Activated CD4-positive, alpha-beta T cell treated with anti-CD3 and anti-CD28 coated beads, Interleukin-2, amount 10 ng/mL, durations not matched to agents 7 days and 5 days (primary cell): ENCODE measurements around the gene RASA3. TPM values are rescaled to one million over a fixed set of nuclear protein-coding genes. Genes with fewer than 3 reads are reported as not detected.

ENCODE experiments used
- CTCF ChIA-PET: fragments of 350-600 bp; sonication (Branson Sonifier 250); formaldehyde crosslinking; loops from one replicate; lab custom pipeline; 2021; ENCODE audit warnings: antibody characterized with exemption; lab: Charles Lee
- POLR2A ChIA-PET: fragments of 350-600 bp; sonication (Branson Sonifier 250); formaldehyde crosslinking; loops from one replicate; lab custom pipeline; 2021; ENCODE audit warnings: antibody characterized with exemption; lab: Charles Lee
- DNase-seq: peaks from one replicate; pipeline ENCODE4 v3.0.0-alpha.2; 2020
- H3K27ac Mint-ChIP-seq: one replicate; pipeline ENCODE4 v1.8.0; 2021; ENCODE audit warnings: mild to moderate bottlenecking, moderate library complexity, mixed read lengths
- H3K27me3 Mint-ChIP-seq: one replicate; pipeline ENCODE4 v1.8.0; 2021; ENCODE audit warnings: mixed read lengths
- H3K36me3 Mint-ChIP-seq: one replicate; pipeline ENCODE4 v1.8.0; 2021; ENCODE audit warnings: low read depth, mixed read lengths
- H3K4me1 Mint-ChIP-seq: one replicate; pipeline ENCODE4 v1.8.0; 2021; ENCODE audit warnings: mixed read lengths
- H3K4me3 Mint-ChIP-seq: one replicate; pipeline ENCODE4 v1.8.0; 2021; ENCODE audit warnings: mild to moderate bottlenecking, moderate library complexity, mixed read lengths
- H3K9me3 Mint-ChIP-seq: one replicate; pipeline ENCODE4 v1.8.0; 2021; ENCODE audit warnings: mixed read lengths
- total RNA-seq, 2 experiments: library from RNA; stranded (reverse); gene quantifications; one replicate each; pipeline ENCODE4 v1.2.3, GENCODE V29; 2021

The RASA3 gene
- total RNA-seq, 2 experiments from 2014 or later = 114 to 115 TPM

DNA sequence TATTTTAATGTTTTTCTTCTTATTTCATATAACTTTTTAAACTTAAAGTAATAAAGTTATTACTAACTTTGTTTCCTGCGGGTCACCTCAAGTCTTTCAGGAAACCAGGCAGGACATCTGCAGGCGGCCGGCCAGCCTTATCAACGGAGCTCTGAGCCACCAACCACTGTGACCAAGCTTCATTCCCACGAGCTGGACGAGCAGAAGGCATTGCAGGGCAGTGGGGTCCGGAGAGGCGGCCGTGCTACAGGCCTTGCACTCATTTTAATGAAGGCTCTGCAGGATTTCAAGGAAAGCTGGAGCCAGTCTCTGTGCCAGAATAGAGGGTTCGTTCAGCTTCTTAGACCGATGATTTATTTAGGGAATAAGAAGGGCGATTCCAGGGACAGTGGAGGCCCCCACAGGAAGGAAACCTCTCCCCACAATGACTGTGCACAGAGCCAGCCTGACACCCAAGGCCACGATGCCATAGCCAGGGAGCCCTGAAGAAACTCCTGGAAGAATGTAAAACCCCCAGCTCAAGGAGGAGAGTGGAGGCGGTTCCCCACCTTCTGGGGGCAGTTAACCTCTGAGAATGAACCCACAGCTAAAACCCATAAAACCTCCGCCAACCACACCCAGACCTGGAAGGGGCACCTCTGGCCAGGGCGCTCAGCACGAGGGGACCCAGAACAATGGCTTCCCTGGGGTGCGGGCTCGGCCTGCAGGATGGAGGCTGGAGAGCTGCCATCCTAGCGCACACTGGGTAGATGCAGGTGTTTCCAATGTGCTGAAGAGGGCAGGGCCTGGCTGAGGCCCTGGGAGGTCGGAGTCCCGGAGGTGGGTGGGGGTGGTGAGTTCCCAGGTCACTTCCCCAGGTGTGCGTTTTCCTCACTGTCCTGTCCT lies 75.0 kb downstream of the RASA3 start:
- CTCF ChIA-PET = interaction anchor here (1.1 to 1.8 kb wide), 2 partner anchors 10 to 70 kb away, joined by 4 read pairs; no protein-coding TSS in a partner anchor

DNA sequence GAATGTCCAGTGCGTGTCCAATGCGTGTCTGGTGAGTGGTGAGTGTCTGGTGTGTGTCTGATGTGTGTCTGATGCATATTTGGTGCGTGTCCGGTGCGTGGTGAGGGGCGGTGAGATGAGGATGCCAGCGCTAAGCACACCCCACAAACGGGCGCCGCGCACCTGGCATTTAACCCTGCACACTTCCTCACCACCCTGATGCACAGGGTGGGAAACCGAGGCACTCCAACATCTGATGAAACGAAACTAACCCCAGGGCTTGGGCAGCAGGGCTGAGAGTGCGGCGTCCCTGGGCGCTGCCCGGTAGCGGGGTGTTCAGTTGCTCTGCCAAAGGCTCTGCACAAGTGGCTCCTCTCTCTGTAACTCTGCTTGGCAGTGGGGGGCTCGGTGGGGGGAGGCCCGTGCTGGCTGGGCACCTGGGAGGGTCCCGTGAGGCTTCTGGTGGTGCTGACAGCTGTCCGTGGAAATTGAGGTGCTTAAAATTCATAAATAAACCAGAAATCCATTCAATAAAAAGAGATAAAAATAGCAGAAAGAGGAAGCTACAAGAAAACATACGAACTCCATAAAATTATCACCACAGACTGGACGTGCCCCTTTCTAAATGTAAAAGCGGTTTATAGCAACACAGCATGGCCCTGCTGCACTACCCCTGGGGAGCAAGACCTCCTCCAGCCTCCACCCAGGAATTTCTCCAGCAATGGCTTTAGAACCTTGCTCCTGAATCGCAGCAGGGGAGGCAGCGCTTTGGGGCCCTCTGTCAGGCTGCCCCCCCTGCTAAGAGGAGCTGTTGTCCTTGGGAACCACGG lies 76.0 kb downstream of the RASA3 start:
- Mint-ChIP-seq H3K4me1 (peaks cover 25% of the 10 kb centered on the region), H3K27ac (no peak overlapping the region), H3K36me3 (peaks cover 41% of the 10 kb centered on the region), H3K4me3 (no peak overlapping the region), H3K9me3 (no peaks in the 10 kb centered on the region), H3K27me3 (no peaks in the 10 kb centered on the region)
- DNase-seq = no peak
- ChIA-PET POLR2A (no interaction called here), CTCF (interaction anchor here (1.3 to 1.8 kb wide), 2 partner anchors 9 to 11 kb away, joined by 3 to 4 read pairs; no protein-coding TSS in a partner anchor)

More for the DNA sequence above, 75.0 kb downstream of the RASA3 start:
- no peaks in the 10 kb centered on the region for H3K27me3 Mint-ChIP-seq
- no peaks in the 10 kb centered on the region for H3K9me3 Mint-ChIP-seq
- peaks cover 41% of the 10 kb centered on the region for H3K36me3 Mint-ChIP-seq
- no peak overlapping the region for H3K27ac Mint-ChIP-seq
- DNase-seq = no peak
- no peak overlapping the region for H3K4me3 Mint-ChIP-seq
- peaks cover 27% of the 10 kb centered on the region for H3K4me1 Mint-ChIP-seq
- POLR2A ChIA-PET = interaction anchor here (0.6 kb wide), 1 partner anchor 9 kb away, joined by 6 read pairs; no protein-coding TSS in a partner anchor

DNA sequence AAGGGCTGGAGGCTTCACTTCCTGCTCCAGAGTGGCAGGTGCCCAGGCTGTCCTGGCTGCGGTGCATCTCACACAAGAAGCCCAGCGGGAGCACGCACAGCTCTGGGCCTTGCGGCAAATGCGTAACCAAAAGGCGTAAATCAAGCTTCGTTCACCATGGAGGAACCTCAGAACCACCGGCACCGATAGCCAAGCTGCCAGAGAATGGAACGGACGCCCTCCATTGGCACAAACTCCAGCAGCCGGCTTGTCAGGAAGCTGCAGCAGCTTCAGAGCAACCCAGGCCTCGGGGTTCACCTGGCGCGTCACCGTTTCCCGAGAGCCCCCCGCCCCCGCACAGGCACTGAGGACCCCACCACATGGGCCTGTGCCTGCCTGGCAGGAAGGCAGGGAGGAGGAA lies 76.7 kb downstream of the RASA3 start:
- H3K4me3 Mint-ChIP-seq = no peak overlapping the region
- H3K9me3 Mint-ChIP-seq = no peaks in the 10 kb centered on the region
- H3K27me3 Mint-ChIP-seq = no peaks in the 10 kb centered on the region
- peaks cover 25% of the 10 kb centered on the region for H3K4me1 Mint-ChIP-seq
- CTCF ChIA-PET = interaction anchor here (1.3 kb wide), 1 partner anchor 10 kb away, joined by 3 read pairs; no protein-coding TSS in a partner anchor
- peaks cover 41% of the 10 kb centered on the region for H3K36me3 Mint-ChIP-seq
- DNase-seq = no peak
- POLR2A ChIA-PET = no interaction called here
- no peak overlapping the region for H3K27ac Mint-ChIP-seq

DNA sequence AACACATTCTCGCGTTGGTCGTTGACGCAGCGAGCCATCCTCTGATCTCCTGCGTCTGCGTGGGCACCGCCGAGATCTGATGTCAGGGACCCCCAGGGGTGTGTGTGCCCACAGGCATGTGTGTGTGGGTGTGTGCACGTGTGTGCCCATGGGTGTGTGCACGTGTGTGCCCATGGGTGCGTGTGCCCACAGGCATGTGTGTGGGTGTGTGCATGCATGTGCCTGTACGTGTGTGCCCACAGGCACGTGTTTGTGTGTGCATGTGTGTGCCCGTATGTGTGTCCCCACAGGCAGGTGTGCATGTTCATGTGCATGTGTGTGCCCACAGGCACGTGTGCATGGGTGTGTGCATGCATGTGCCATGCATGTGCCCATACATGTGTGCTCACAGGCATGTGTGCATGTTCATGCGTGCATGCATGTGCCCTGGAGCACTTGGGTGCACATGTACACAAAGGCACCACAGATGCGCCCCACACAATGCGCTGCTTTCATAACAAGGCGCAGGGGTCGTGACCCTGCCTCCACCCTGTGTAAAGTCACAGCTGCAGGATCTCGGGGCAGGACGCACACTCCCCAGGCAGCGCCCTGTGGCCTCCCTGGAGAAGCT lies 77.5 kb downstream of the RASA3 start:
- DNase-seq = no peak
- no peaks in the 10 kb centered on the region for H3K27me3 Mint-ChIP-seq
- H3K4me3 Mint-ChIP-seq = no peak overlapping the region
- H3K9me3 Mint-ChIP-seq = no peaks in the 10 kb centered on the region
- H3K27ac Mint-ChIP-seq = no peak overlapping the region
- peaks cover 30% of the 10 kb centered on the region for H3K4me1 Mint-ChIP-seq
- ChIA-PET POLR2A (no interaction called here), CTCF (interaction anchor here (1.3 kb wide), 1 partner anchor 11 kb away, joined by 3 read pairs; no protein-coding TSS in a partner anchor)
- H3K36me3 Mint-ChIP-seq = peaks cover 43% of the 10 kb centered on the region

DNA sequence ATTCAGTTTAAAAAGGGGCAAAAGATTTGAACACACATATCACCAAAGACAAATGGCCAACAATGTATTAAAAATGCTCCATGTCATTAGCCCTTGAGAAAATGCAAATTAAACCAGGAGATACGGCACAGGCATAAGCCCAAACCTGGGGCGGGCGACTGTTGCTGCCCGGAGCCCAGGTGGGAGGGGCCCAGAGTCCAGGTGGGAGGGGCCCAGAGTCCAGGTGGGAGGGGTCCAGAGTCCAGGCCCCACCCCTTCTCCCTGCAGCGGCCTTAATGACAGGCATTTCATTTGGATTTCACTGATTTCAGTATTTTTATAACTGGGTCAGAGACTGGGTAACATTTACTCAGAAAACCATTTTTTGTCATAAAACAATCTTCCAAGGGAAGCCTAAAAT lies 78.2 kb downstream of the RASA3 start:
- H3K27ac Mint-ChIP-seq = no peak overlapping the region
- no peaks in the 10 kb centered on the region for H3K27me3 Mint-ChIP-seq
- POLR2A ChIA-PET = no interaction called here
- peaks cover 40% of the 10 kb centered on the region for H3K36me3 Mint-ChIP-seq
- CTCF ChIA-PET = no interaction called here
- no peak for DNase-seq
- H3K9me3 Mint-ChIP-seq = no peaks in the 10 kb centered on the region
- H3K4me1 Mint-ChIP-seq = peaks cover 34% of the 10 kb centered on the region
- no peak overlapping the region for H3K4me3 Mint-ChIP-seq

DNA sequence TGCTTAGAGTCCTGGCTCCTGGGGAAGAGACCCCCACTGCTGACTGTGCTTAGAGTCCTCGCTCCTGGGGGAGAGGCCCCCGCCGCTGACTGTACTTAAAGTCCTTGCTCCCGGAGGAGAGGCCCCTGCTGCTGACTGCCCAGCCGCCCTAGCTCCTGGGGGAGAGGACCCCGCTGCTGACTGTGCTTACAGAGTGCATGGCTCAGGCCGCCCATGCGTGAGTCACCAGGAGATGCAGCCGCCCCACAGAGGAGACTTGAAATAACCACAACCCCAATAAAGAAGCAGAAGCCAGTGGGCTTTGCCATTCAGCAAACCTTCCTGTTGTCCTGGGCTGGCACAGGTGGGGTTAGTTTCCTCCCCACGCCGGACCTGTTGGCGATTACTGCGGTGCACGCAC lies 79.4 kb downstream of the RASA3 start:
- Mint-ChIP-seq H3K27ac (no peak overlapping the region), H3K9me3 (no peaks in the 10 kb centered on the region), H3K4me3 (no peak overlapping the region), H3K4me1 (peaks cover 30% of the 10 kb centered on the region), H3K27me3 (no peaks in the 10 kb centered on the region), H3K36me3 (peaks cover 42% of the 10 kb centered on the region)
- ChIA-PET CTCF (no interaction called here), POLR2A (no interaction called here)
- DNase-seq = no peak

DNA sequence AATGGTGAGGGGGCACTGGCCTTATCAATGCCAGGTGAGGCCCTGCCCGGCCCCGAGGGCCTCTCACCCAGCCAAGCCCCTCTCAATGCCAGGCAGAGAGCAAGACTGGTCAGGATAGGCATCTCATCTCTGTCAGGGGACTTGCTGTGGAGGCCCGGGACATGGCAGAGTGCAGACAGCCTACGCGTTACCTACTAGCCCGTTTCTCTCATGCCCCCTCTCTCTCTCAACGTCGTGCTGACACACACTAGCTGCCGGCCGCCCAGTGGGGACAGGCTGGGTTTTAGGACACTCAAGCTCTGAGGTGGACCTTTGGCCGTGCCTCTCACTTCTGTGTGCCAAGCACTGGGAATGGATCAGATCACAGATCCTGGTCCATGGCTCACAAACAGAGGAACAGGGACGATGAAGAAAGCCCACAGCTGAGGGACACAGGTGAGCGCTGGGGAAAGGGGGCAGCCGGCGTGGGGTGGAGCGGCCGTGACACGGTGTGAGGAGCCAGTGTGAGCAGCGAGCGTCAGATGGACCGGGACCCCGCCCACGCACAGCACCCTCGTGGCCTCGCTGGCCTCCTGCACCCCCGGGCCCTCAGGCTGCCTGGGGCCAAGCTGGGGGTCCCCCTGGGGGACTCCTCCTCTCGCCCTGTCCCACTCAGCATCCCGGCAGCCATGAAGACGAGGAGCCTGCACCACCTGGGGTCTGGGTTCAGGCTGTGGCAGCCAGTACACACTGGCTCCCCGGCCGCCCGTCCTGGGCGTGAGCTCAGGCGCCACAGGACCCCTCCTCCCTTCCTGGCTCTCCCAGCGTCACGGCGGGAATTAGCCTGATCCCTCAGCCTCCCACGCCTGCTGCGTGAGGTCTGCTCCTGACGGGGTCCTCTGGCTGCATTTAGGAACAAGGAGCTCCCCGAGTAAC lies 81.6 kb downstream of the RASA3 start:
- Mint-ChIP-seq H3K4me3 (no peak overlapping the region), H3K27ac (no peak overlapping the region), H3K4me1 (peaks cover 39% of the 10 kb centered on the region), H3K9me3 (no peaks in the 10 kb centered on the region), H3K36me3 (peaks cover 54% of the 10 kb centered on the region), H3K27me3 (no peaks in the 10 kb centered on the region)
- ChIA-PET POLR2A (no interaction called here), CTCF (interaction anchor here (0.5 to 1.6 kb wide), 2 partner anchors 15 to 226 kb away, joined by 3 to 4 read pairs; no protein-coding TSS in a partner anchor)
- no peak for DNase-seq

DNA sequence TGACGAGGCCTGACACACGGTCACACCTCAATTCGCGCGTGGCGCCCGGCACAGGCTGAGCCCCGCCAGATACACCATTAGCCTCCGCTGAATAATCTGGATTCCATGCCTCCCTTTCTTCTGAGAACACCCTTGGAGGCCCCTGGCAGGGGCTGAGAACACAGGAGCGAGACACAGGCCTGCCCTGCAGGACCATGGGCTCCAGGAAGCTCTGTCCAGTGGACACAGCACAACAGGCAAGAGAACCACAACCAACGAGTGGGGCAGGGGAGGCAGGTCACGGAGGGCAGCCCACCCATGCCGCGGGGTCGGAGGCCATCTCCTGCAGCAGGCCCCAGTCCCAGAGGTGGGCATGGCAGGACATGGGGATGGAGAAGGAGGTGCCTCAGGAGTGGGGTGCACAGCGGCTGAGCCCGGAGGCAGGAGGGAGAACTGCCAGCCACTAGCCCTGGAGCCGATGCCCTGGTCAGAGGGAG lies 82.8 kb downstream of the RASA3 start:
- Mint-ChIP-seq H3K27ac (peak overlapping the region; percentile 25), H3K4me1 (peaks cover 47% of the 10 kb centered on the region), H3K27me3 (no peaks in the 10 kb centered on the region), H3K36me3 (peaks cover 53% of the 10 kb centered on the region), H3K9me3 (no peaks in the 10 kb centered on the region), H3K4me3 (no peak overlapping the region)
- DNase-seq = no peak
- POLR2A ChIA-PET = no interaction called here
- CTCF ChIA-PET = interaction anchor here (1.1 kb wide), 1 partner anchor 16 kb away, joined by 3 read pairs; no protein-coding TSS in a partner anchor

DNA sequence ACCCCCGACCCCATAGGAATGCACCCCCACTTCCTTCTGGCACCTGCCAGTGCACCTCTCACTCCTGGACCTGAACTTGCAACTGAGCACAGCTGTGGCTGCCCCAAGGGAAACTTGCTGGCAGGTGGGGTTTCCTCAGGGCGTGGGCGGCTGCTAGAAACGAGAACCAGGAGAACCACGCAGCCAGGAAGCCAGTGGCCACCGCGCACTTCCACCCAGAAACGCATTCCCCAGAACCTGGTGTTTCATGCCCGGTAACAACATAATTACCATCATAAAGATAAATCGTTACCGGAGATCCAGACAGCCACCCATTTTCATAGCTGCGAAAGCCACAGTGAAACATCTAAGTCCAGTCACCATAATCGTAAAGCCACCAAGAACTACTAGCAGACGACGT lies 83.4 kb downstream of the RASA3 start:
- Mint-ChIP-seq H3K4me1 (peaks cover 48% of the 10 kb centered on the region), H3K27ac (peak overlapping the region; percentile 62), H3K9me3 (no peaks in the 10 kb centered on the region), H3K4me3 (no peak overlapping the region), H3K27me3 (no peaks in the 10 kb centered on the region), H3K36me3 (peaks cover 50% of the 10 kb centered on the region)
- DNase-seq = peak; percentile 31
- CTCF ChIA-PET = interaction anchor here (1.1 kb wide), 1 partner anchor 16 kb away, joined by 3 read pairs; no protein-coding TSS in a partner anchor
- POLR2A ChIA-PET = interaction anchor here (0.6 kb wide), 1 partner anchor 194 kb away, joined by 6 read pairs; no protein-coding TSS in a partner anchor

DNA sequence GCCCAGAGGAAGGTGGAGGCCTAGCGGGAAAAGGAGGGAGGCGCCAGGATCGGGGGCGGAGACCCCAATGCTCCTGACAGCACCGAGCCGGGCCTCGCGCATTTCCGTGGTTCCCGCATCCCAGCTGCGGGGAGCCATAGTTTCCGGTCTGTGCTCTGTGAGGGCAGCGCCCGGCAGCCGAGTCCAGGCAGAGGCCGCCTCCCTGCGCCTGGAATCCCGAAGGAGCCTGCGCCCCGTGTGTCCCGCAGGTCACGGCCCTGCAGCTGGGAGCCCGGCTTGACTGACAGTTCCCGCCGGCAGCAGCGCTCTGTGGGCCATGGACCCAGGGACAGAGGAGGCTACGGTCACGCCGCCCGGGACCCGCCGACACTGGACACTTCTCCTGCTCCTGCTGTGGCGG lies 84.0 kb downstream of the RASA3 start:
- Mint-ChIP-seq H3K4me1 (peaks cover 48% of the 10 kb centered on the region), H3K27me3 (no peaks in the 10 kb centered on the region), H3K4me3 (no peak overlapping the region), H3K27ac (no peak overlapping the region), H3K9me3 (no peaks in the 10 kb centered on the region), H3K36me3 (peaks cover 49% of the 10 kb centered on the region)
- POLR2A ChIA-PET = no interaction called here
- no peak for DNase-seq
- CTCF ChIA-PET = no interaction called here

DNA sequence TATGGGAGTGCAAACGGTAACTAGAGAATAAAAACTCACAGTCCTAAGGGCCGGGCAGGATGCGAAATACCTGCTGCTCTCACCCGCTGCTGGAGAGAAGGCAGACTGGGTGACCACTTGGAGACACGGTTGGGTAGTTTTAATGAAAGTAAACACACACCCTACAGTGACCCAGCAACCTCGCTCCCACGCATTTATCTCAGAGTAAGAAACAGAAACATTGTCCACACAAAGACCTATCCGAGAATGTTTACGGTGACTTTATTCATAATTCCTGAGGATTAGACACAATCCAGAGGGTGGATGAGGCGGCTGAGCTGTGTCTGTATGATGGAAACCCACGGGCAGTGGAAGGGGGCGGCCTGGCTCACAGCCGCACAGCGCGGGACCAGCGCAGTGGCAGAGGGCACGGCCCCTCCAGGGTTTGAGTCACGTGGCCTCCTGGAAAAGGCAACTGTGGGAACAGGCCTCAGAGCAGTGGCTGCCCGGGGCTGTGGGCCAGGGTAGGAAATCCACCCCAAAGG lies 85.0 kb downstream of the RASA3 start:
- DNase-seq = no peak
- Mint-ChIP-seq H3K27ac (peak overlapping the region; percentile 60), H3K4me1 (peaks cover 50% of the 10 kb centered on the region), H3K9me3 (no peaks in the 10 kb centered on the region), H3K4me3 (no peak overlapping the region), H3K27me3 (no peaks in the 10 kb centered on the region), H3K36me3 (peaks cover 56% of the 10 kb centered on the region)
- ChIA-PET POLR2A (no interaction called here), CTCF (no interaction called here)
